ENCODE measurements around the gene RAC2.

- TF ChIP-seq HDAC2 (IDR thresholded peaks at IDR 0.05), result no peak
- no peak for TF ChIP-seq CEBPB (IDR thresholded peaks at IDR 0.05)
- TF ChIP-seq FOSL2 (IDR thresholded peaks at IDR 0.05), result no peak
- TF ChIP-seq FOSL2 (CRISPR knock-in tag; IDR thresholded peaks at IDR 0.05), result no peak
These were observed 8.0 kb downstream of the RAC2 start for GRCh38 chr22:37235897-37236607.
